ENCODE data around the gene POLR3B. TPM values are rescaled to one million over a fixed set of nuclear protein-coding genes. Genes with fewer than 3 reads are reported as not detected.

POLR3B gene
- polyA plus RNA-seq, 2 donors: 3.1 to 6.6 TPM

- H3K4me3 ChIP-seq (ENCODE audit: low read depth in 1 of 2, low read length in 2 of 2): no peak overlapping the region
- H3K27me3 ChIP-seq (ENCODE audit: control insufficient read depth in 1 of 2, insufficient read depth in 2 of 2, low read length in 2 of 2): no peaks in the 10 kb centered on the region
- H3K27ac ChIP-seq (ENCODE audit: low read depth in 2 of 2, low read length in 1 of 2): no peak overlapping the region
- no peaks in the 10 kb centered on the region for H3K9me3 ChIP-seq (ENCODE audit: control insufficient read depth in 2 of 2, insufficient read depth in 1 of 2, low read depth in 1 of 2, low read length in 1 of 2)
- no peaks in the 10 kb centered on the region for H3K4me1 ChIP-seq (ENCODE audit: control insufficient read depth in 2 of 2, insufficient read depth in 2 of 2, low read length in 1 of 2)
- H3K36me3 ChIP-seq (ENCODE audit: control insufficient read depth in 2 of 2, insufficient read depth in 2 of 2, low read length in 1 of 2): peaks cover 6 to 8% of the 10 kb centered on the region in 2 donors
- WGBS, 2 donors: 72% methylated on average over 7 of the region's 7 CpGs
These were observed 140.5 kb downstream of the POLR3B start for GRCh38 chr12:106498056-106498455.

GRCh38 chr12:106499628-106500027 lies 142.1 kb downstream of the POLR3B start:
- Histone ChIP-seq H3K27ac (ENCODE audit: low read depth in 2 of 2, low read length in 1 of 2) (no peak overlapping the region), H3K4me1 (ENCODE audit: control insufficient read depth in 2 of 2, insufficient read depth in 2 of 2, low read length in 1 of 2) (no peaks in the 10 kb centered on the region), H3K4me3 (ENCODE audit: low read depth in 1 of 2, low read length in 2 of 2) (no peak overlapping the region), H3K27me3 (ENCODE audit: control insufficient read depth in 1 of 2, insufficient read depth in 2 of 2, low read length in 2 of 2) (no peaks in the 10 kb centered on the region), H3K36me3 (ENCODE audit: control insufficient read depth in 2 of 2, insufficient read depth in 2 of 2, low read length in 1 of 2) (peaks cover 12 to 13% of the 10 kb centered on the region in 2 donors), H3K9me3 (ENCODE audit: control insufficient read depth in 2 of 2, insufficient read depth in 1 of 2, low read depth in 1 of 2, low read length in 1 of 2) (no peaks in the 10 kb centered on the region)
- 97 to 98% methylated on average over 2 of the region's 2 CpGs for WGBS, 2 donors

- H3K27me3 ChIP-seq (ENCODE audit: control insufficient read depth in 1 of 2, insufficient read depth in 2 of 2, low read length in 2 of 2): no peaks in the 10 kb centered on the region
- no peaks in the 10 kb centered on the region for H3K4me1 ChIP-seq (ENCODE audit: control insufficient read depth in 2 of 2, insufficient read depth in 2 of 2, low read length in 1 of 2)
- WGBS, 2 donors: 90 to 93% methylated on average over 9 of the region's 9 CpGs
- no peak overlapping the region for H3K27ac ChIP-seq (ENCODE audit: low read depth in 2 of 2, low read length in 1 of 2)
- peaks cover 6 to 19% of the 10 kb centered on the region in 2 donors for H3K36me3 ChIP-seq (ENCODE audit: control insufficient read depth in 2 of 2, insufficient read depth in 2 of 2, low read length in 1 of 2)
- H3K9me3 ChIP-seq (ENCODE audit: control insufficient read depth in 2 of 2, insufficient read depth in 1 of 2, low read depth in 1 of 2, low read length in 1 of 2): no peaks in the 10 kb centered on the region
- H3K4me3 ChIP-seq (ENCODE audit: low read depth in 1 of 2, low read length in 2 of 2): no peak overlapping the region
These were observed 149.1 kb downstream of the POLR3B start for GRCh38 chr12:106506691-106507090.

- H3K27ac ChIP-seq (ENCODE audit: low read depth in 2 of 2, low read length in 1 of 2): no peak overlapping the region
- peaks cover 5 to 14% of the 10 kb centered on the region in 2 donors for H3K36me3 ChIP-seq (ENCODE audit: control insufficient read depth in 2 of 2, insufficient read depth in 2 of 2, low read length in 1 of 2)
- H3K4me3 ChIP-seq (ENCODE audit: low read depth in 1 of 2, low read length in 2 of 2): no peak overlapping the region
- H3K27me3 ChIP-seq (ENCODE audit: control insufficient read depth in 1 of 2, insufficient read depth in 2 of 2, low read length in 2 of 2): no peaks in the 10 kb centered on the region
- no peaks in the 10 kb centered on the region for H3K9me3 ChIP-seq (ENCODE audit: control insufficient read depth in 2 of 2, insufficient read depth in 1 of 2, low read depth in 1 of 2, low read length in 1 of 2)
- 95 to 97% methylated on average over 2 of the region's 2 CpGs for WGBS, 2 donors
- H3K4me1 ChIP-seq (ENCODE audit: control insufficient read depth in 2 of 2, insufficient read depth in 2 of 2, low read length in 1 of 2): no peaks in the 10 kb centered on the region
These were observed 151.4 kb downstream of the POLR3B start for GRCh38 chr12:106508966-106509365.

DNA sequence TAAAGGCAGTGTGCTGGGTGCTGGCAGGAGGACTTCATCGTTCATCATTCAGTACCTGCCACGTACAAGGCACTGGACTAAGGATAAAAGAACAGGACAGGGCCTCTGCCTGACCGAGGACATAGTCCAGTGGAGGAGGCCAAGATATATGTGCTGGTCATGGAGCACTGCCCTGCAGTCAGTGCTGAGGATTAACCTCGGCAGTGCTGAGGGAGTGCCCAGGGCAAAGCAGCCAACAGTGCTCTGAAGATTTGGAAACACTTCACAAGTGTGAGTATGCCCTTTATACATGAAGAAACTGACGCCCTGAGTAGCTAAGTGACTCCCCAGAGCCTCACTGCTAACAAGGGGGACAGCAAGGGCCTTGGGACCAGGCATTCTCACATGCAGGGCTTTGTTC lies 153.8 kb downstream of the POLR3B start:
- Histone ChIP-seq H3K9me3 (ENCODE audit: control insufficient read depth in 2 of 2, insufficient read depth in 1 of 2, low read depth in 1 of 2, low read length in 1 of 2) (no peaks in the 10 kb centered on the region), H3K4me3 (ENCODE audit: low read depth in 1 of 2, low read length in 2 of 2) (no peak overlapping the region), H3K27ac (ENCODE audit: low read depth in 2 of 2, low read length in 1 of 2) (no peak overlapping the region), H3K4me1 (ENCODE audit: control insufficient read depth in 2 of 2, insufficient read depth in 2 of 2, low read length in 1 of 2) (no peaks in the 10 kb centered on the region), H3K27me3 (ENCODE audit: control insufficient read depth in 1 of 2, insufficient read depth in 2 of 2, low read length in 2 of 2) (no peaks in the 10 kb centered on the region), H3K36me3 (ENCODE audit: control insufficient read depth in 2 of 2, insufficient read depth in 2 of 2, low read length in 1 of 2) (peaks cover 2% of the 10 kb centered on the region in 2 donors)
- 67 to 73% methylated on average over 5 of the region's 5 CpGs for WGBS, 2 donors

GRCh38 chr12:106517314-106517713 lies 159.8 kb downstream of the POLR3B start:
- Histone ChIP-seq H3K9me3 (ENCODE audit: control insufficient read depth in 2 of 2, insufficient read depth in 1 of 2, low read depth in 1 of 2, low read length in 1 of 2) (no peaks in the 10 kb centered on the region), H3K27me3 (ENCODE audit: control insufficient read depth in 1 of 2, insufficient read depth in 2 of 2, low read length in 2 of 2) (no peaks in the 10 kb centered on the region), H3K4me3 (ENCODE audit: low read depth in 1 of 2, low read length in 2 of 2) (no peak overlapping the region), H3K36me3 (ENCODE audit: control insufficient read depth in 2 of 2, insufficient read depth in 2 of 2, low read length in 1 of 2) (peaks cover 0 to 2% of the 10 kb centered on the region in 2 donors), H3K4me1 (ENCODE audit: control insufficient read depth in 2 of 2, insufficient read depth in 2 of 2, low read length in 1 of 2) (no peaks in the 10 kb centered on the region), H3K27ac (ENCODE audit: low read depth in 2 of 2, low read length in 1 of 2) (no peak overlapping the region)
- WGBS, 2 donors: 87 to 96% methylated on average over 1 of the region's 1 CpG

GRCh38 chr12:106519607-106520021 lies 162.1 kb downstream of the POLR3B start:
- no peaks in the 10 kb centered on the region for H3K36me3 ChIP-seq (ENCODE audit: control insufficient read depth in 2 of 2, insufficient read depth in 2 of 2, low read length in 1 of 2)
- no peak overlapping the region for H3K27ac ChIP-seq (ENCODE audit: low read depth in 2 of 2, low read length in 1 of 2)
- no peaks in the 10 kb centered on the region for H3K27me3 ChIP-seq (ENCODE audit: control insufficient read depth in 1 of 2, insufficient read depth in 2 of 2, low read length in 2 of 2)
- H3K4me1 ChIP-seq (ENCODE audit: control insufficient read depth in 2 of 2, insufficient read depth in 2 of 2, low read length in 1 of 2): no peaks in the 10 kb centered on the region
- no peaks in the 10 kb centered on the region for H3K9me3 ChIP-seq (ENCODE audit: control insufficient read depth in 2 of 2, insufficient read depth in 1 of 2, low read depth in 1 of 2, low read length in 1 of 2)
- H3K4me3 ChIP-seq (ENCODE audit: low read depth in 1 of 2, low read length in 2 of 2): no peak overlapping the region
- 57 to 69% methylated on average over 9 of the region's 9 CpGs for WGBS, 2 donors

DNA sequence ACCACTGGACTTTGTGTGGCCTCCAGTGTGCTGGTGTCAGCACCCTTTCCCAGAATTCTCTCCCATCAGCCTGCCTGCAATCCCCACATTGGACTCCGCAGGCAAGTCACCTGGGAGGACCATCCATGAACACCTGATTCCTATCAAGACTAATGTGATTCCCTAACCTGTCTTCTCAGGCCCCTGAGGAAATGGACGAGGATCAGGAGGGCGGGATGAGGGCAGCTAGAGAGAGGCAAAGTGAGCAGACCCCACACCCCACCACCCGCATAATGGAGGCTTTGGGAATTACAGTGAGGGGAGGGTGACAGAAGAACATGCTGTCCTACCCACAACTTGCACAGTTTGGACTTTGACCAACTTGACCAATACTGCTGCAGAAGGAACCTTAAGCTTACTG lies 164.4 kb downstream of the POLR3B start:
- WGBS, 2 donors: 92 to 93% methylated on average over 4 of the region's 4 CpGs
- no peaks in the 10 kb centered on the region for H3K36me3 ChIP-seq (ENCODE audit: control insufficient read depth in 2 of 2, insufficient read depth in 2 of 2, low read length in 1 of 2)
- H3K27ac ChIP-seq (ENCODE audit: low read depth in 2 of 2, low read length in 1 of 2): no peak overlapping the region
- H3K27me3 ChIP-seq (ENCODE audit: control insufficient read depth in 1 of 2, insufficient read depth in 2 of 2, low read length in 2 of 2): no peaks in the 10 kb centered on the region
- no peaks in the 10 kb centered on the region for H3K4me1 ChIP-seq (ENCODE audit: control insufficient read depth in 2 of 2, insufficient read depth in 2 of 2, low read length in 1 of 2)
- H3K9me3 ChIP-seq (ENCODE audit: control insufficient read depth in 2 of 2, insufficient read depth in 1 of 2, low read depth in 1 of 2, low read length in 1 of 2): no peaks in the 10 kb centered on the region
- H3K4me3 ChIP-seq (ENCODE audit: low read depth in 1 of 2, low read length in 2 of 2): no peak overlapping the region

DNA sequence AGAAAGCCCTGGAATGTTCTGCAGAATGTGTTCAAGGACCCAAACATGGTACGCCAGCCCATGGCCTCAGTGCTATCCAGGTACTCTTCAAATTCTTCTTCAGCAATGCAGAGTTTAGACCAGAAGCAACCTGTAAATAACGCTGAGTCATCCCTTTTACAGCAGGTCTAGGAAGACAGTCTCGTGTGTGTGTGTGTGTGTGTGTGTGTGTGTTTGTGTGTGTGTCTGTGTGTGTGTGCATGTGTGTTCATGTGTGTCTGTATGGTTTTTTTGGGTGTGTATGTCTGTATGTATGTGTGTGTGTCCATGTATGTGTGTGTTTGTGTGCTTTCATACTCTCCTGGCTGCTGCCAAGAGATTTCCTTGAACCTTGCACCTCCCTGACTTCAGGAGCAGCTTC lies 165.2 kb downstream of the POLR3B start:
- Histone ChIP-seq H3K4me3 (ENCODE audit: low read depth in 1 of 2, low read length in 2 of 2) (no peak overlapping the region), H3K4me1 (ENCODE audit: control insufficient read depth in 2 of 2, insufficient read depth in 2 of 2, low read length in 1 of 2) (no peaks in the 10 kb centered on the region), H3K36me3 (ENCODE audit: control insufficient read depth in 2 of 2, insufficient read depth in 2 of 2, low read length in 1 of 2) (no peaks in the 10 kb centered on the region), H3K27ac (ENCODE audit: low read depth in 2 of 2, low read length in 1 of 2) (no peak overlapping the region), H3K9me3 (ENCODE audit: control insufficient read depth in 2 of 2, insufficient read depth in 1 of 2, low read depth in 1 of 2, low read length in 1 of 2) (no peaks in the 10 kb centered on the region), H3K27me3 (ENCODE audit: control insufficient read depth in 1 of 2, insufficient read depth in 2 of 2, low read length in 2 of 2) (no peaks in the 10 kb centered on the region)
- WGBS, 2 donors: 75 to 78% methylated on average over 3 of the region's 3 CpGs

DNA sequence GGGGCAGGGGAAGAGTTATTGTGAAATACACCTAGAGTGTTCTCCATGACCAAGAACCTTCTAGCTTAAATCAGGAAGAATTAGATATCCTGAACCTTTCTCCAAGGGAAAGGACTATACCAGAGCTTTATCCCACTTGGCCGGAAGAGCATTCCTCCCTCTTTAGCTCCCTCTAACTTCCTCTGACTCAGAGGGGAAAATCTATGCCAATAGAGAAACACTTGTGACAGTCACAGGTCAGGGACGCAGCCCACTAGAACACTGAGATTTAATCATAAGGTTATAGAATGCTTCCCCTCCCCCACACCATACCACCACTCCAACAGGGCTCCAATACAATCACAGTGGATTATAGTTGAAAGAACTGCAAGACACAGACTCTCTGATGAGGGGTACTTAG lies 169.8 kb downstream of the POLR3B start:
- H3K27ac ChIP-seq (ENCODE audit: low read depth in 2 of 2, low read length in 1 of 2): no peak overlapping the region
- H3K4me3 ChIP-seq (ENCODE audit: low read depth in 1 of 2, low read length in 2 of 2): no peak overlapping the region
- WGBS, 2 donors: 51 to 81% methylated on average over 2 of the region's 2 CpGs
- H3K4me1 ChIP-seq (ENCODE audit: control insufficient read depth in 2 of 2, insufficient read depth in 2 of 2, low read length in 1 of 2): no peaks in the 10 kb centered on the region
- H3K9me3 ChIP-seq (ENCODE audit: control insufficient read depth in 2 of 2, insufficient read depth in 1 of 2, low read depth in 1 of 2, low read length in 1 of 2): no peaks in the 10 kb centered on the region
- no peaks in the 10 kb centered on the region for H3K36me3 ChIP-seq (ENCODE audit: control insufficient read depth in 2 of 2, insufficient read depth in 2 of 2, low read length in 1 of 2)
- no peaks in the 10 kb centered on the region for H3K27me3 ChIP-seq (ENCODE audit: control insufficient read depth in 1 of 2, insufficient read depth in 2 of 2, low read length in 2 of 2)

All from esophagus (tissue), 2 donors.